ENCODE measurements around the gene BCL7A. TPM values are rescaled to one million over a fixed set of nuclear protein-coding genes. Genes with fewer than 3 reads are reported as not detected.

The BCL7A gene
- total and polyA plus RNA-seq, 10 of the 15 experiments (the other 5 are each of a cell fraction or from before 2014, with no cell fraction given): 0.37 to 17.2 (median 11.7) TPM

- H3K36me3 ChIP-seq (ENCODE audit: control insufficient read depth in 2 of 2, insufficient read depth in 2 of 2, low read length in 1 of 2): peaks cover 0 to 2% of the 10 kb centered on the region in 2 experiments; a peak in 1 of 4 replicates
- H3K27ac ChIP-seq (ENCODE audit: control insufficient read depth, insufficient read depth): no peak overlapping the region
- intact Hi-C loops (cut with micrococcal nuclease; ENCODE audit: unreplicated experiment) (no loop called here), in situ Hi-C loops (cut with MboI) (no loop called here)
- no TSS peak for BruUV-seq (replicated peaks)
- ChIA-PET POLR2A (no interaction called here), CTCF (no interaction called here), SMC1A (ENCODE audit: uncharacterized antibody, unreplicated experiment) (no interaction called here), RAD21 (ENCODE audit: unreplicated experiment) (interaction anchor here (0.6 kb wide), 1 partner anchor 143 kb away, joined by 3 read pairs; the partner anchor contains the start of gene CFAP251)
- H3K27me3 ChIP-seq (replicated peaks in 1 of 2; ENCODE audit: control insufficient read depth in 2 of 2, insufficient read depth in 2 of 2, low read length in 1 of 2): no peaks in the 10 kb centered on the region
- H3K4me3 ChIP-seq: no peak overlapping the region
- H3K4me1 ChIP-seq (ENCODE audit: control insufficient read depth, insufficient read depth, low read length): 0 out of 2 replicates have a peak, but pooled peaks cover 3% of the 10 kb centered on the region
- no peaks in the 10 kb centered on the region for H3K79me2 ChIP-seq (ENCODE audit: control insufficient read depth, insufficient read depth, low read length)
- FAIRE-seq (no peak), DNase-seq (ENCODE audit: low read depth, low spot score) (no peak), ATAC-seq (no peak)
- WGBS (ENCODE audit: insufficient coverage, insufficient replicate concordance, low lambda C conversion rate, missing lambda C conversion rate): 93% methylated on average over 20 of the region's 23 CpGs
- H3K9ac ChIP-seq (ENCODE audit: control insufficient read depth, insufficient read depth, low read length): no peak overlapping the region
- no peak overlapping the region for H3K4me2 ChIP-seq (ENCODE audit: control insufficient read depth, insufficient read depth)
- TF ChIP-seq SMARCA5 (IDR thresholded peaks at IDR 0.05) (no peak), FOXK2 (IDR thresholded peaks at IDR 0.05) (no peak), TCF12 (IDR thresholded peaks at IDR 0.05; ENCODE audit: low read depth, low read length) (no peak), TBL1XR1 (IDR thresholded peaks at IDR 0.05; ENCODE audit: low read depth, low read length) (no peak), ZNF274 (IDR thresholded peaks at IDR 0.05; ENCODE audit: insufficient read depth, insufficient read length) (no peak), NRF1 (conservative IDR thresholded peaks at IDR 0.05; ENCODE audit: low read depth, low read length) (no peak), IRF4 (IDR thresholded peaks at IDR 0.05; ENCODE audit: low read depth, low read length) (no peak), RELB (IDR thresholded peaks at IDR 0.05; ENCODE audit: low read depth) (no peak), ZBTB11 (CRISPR knock-in tag; IDR thresholded peaks at IDR 0.05) (no peak), ZNF687 (IDR thresholded peaks at IDR 0.05) (no peak), SKIL (IDR thresholded peaks at IDR 0.05; ENCODE audit: low read depth, poor library complexity, severe bottlenecking) (no peak), MLLT1 (IDR thresholded peaks at IDR 0.05) (no peak)
- no peak overlapping the region for H2AFZ ChIP-seq (ENCODE audit: control insufficient read depth, low read depth, low read length)
- no peaks in the 10 kb centered on the region for H4K20me1 ChIP-seq (ENCODE audit: control insufficient read depth, insufficient read depth)
- H3K9me3 ChIP-seq (replicated peaks; ENCODE audit: control insufficient read depth, insufficient read depth, low read length): no peaks in the 10 kb centered on the region
Measured at GRCh38 chr12:122061253-122061652, 39.6 kb downstream of the BCL7A start.

Data from GM12878 (cell line).